GM21825 (cell line): Measurements from ENCODE around the gene PSMD14.

Experiments used
- ATAC-seq: cut with Tn5 transposase; IDR thresholded peaks from one replicate; pipeline ENCODE4 v1.9.1; 2021; ENCODE audit warnings: mild to moderate bottlenecking, moderate library complexity; ENCODE audit not compliant: unreplicated experiment

PSMD14 gene

DNA sequence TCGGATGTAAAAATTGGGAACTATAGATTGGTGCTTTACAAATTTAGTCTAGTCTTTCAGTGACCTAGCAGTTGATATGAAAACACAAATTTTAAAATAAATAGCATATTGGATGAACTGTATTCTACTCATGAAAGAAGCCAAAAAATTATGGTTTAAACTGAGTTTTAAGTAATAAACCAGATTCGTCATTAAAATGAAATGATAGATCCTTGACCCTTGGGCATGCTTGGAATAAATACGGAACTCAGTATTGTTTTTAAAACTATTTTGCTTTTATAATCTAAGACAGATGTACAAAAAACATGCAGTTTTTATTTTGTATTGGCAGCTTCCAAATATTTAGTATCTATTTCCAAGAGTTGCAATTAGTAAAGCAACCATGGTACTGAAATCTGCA lies 73.3 kb downstream of the PSMD14 start:
- ATAC-seq = no peak

DNA sequence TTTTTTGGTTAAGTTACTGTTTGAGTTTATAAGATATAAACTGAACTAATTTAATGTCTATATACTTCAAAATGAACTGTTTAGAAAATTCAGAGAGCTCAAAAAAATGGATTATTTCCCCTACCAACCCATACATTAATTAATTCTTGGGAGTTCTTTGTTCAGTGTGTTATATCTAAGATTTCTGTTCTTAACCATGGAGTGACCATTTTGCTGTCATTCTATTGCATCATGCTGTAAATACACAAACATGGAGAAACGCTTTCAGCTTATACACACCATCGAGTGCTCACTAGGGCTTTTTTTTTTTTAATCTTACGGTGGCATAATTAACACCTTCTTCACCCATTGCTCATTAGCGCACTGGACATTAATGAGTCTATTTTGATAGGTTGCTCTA lies 74.5 kb downstream of the PSMD14 start:
- no peak for ATAC-seq

DNA sequence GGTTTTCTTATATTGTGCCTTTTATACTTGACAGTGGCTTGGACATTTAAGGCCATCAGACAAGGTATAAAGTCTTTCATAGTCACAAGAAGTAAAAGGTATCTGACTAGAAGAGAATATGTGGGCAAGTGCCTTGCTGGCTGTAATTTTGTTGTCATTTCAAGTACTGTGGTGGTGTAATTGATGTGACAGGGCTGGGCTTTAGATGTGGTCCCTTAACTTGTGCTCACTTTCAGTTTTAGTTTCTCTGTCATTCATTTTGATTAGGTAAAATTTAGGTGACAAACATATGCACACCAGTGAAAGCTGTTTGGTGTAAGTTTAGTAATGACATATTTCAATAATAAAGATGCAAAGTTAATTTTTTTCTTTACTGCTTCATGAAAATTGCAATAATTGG lies 76.6 kb downstream of the PSMD14 start:
- peak; percentile 76 for ATAC-seq

DNA sequence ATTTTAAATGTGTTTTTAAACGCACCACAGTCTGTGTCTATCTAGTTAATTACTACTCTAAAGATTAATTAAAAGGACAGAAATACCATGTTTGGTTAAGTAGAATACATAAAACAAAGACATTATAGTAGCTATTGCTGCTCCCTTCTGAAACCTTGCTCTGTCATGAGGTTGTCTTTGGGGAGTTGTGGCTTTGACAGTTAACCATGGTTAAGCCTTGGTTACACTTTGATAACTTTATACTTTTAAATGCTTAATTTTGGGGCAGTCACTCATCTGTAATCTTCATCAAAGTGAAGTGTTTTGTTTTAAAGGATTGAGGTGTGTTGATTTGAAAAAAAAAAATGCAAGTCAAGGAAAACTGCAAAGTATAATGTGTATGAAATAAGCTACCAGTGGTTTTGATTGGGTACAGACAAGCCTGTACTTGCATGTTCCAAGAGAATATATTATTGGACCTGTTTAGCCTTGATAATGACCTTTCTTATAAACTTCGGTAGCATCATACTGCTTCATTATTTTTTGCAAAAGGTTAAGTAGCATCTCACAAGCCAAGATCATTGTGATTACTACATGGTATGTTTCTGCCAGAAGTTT lies 78.1 kb downstream of the PSMD14 start:
- ATAC-seq = peak; percentile 65

GRCh38 chr2:161388146-161388779 lies 80.0 kb downstream of the PSMD14 start:
- no peak for ATAC-seq

- no peak for ATAC-seq
These were observed 83.7 kb downstream of the PSMD14 start for GRCh38 chr2:161391737-161392506.

- no peak for ATAC-seq
These were observed 91.9 kb downstream of the PSMD14 start for GRCh38 chr2:161400076-161400475.

DNA sequence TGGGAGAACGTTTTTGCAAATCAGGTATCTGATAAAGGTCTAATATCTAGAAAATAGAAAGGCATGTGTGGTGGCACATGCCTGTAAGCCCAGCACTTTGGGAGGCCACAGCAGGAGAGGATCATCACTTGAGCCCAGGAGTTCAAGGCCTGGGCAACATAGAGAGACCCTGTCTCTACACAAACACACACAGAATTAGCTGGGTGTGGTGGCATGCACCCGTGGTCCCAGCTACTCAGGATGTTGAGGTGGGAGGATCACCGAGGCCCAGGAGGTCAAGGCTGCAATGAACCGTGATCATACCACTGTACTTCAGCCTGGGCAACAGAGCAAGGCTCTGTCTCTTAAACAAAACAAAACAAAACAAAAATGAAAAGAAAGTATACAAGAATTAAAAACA lies 94.1 kb downstream of the PSMD14 start:
- ATAC-seq = no peak

- ATAC-seq = no peak
These were observed 98.1 kb downstream of the PSMD14 start for GRCh38 chr2:161406316-161406715.

DNA sequence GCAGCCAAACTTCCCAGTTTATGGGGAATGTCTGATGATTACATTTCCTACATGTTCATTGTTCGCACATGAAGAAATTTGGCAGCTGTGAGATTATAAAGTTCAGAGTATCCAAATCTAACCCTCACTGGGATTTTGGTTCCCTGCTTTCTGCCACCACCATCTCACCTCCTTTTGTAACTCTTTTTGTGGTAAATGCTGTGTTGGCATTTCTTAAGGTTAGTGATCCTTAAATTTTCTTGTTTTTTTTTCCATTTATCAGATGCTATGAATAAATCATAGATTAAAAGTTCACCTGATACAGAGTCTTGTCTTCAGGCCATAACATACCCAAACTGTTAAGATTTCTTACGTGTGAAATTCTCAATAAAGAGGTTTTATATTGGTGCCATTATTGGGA lies 99.4 kb downstream of the PSMD14 start:
- no peak for ATAC-seq

DNA sequence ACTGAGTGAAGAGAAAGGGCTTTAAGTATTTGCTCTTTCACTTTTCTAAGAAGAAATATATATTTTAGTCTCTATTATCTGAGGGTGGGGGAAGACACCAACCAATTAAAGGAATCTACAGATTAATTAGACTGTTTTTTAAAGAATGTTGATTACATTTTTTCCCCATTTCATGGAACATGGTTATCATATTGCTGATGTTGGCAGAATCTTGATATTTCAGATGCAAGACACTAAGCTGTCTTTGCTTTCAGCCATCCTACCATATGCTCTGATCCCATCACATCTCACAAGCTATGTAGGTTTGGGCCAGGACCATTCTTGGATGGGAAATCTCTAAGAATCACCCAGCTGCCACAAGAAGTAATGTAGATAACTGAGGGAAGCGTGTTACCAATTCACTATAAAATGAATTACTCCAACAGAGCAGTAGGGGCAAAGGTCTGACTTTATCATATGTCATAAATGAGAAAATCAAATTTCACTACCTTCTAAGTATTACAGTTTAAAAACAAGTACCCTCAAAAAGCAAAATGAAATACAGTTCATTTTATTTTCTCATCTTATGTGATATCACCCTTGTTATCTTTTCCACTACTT lies 101.2 kb downstream of the PSMD14 start:
- ATAC-seq = no peak

DNA sequence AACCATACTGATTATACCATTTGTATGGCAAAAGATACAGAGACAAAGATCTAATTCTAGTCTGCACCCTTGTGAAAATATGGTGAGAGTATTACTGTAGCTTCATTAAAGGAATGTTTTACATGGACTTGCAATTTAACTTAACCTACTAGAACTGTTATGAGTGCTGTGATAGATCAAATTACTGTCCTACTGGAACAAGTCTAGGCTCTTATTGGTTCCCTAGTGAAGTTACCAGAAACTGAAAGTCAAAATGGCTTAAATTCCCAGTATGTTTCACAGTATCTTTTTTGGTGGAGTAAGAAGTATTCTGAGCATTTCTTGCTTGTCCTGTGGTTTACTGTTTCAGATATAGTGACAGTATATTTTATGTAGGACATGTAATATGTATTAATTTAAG lies 104.1 kb downstream of the PSMD14 start:
- no peak for ATAC-seq

- ATAC-seq = no peak
These were observed 106.1 kb downstream of the PSMD14 start for GRCh38 chr2:161414042-161415033.

- no peak for ATAC-seq
These were observed 107.1 kb downstream of the PSMD14 start for GRCh38 chr2:161415034-161415986.

DNA sequence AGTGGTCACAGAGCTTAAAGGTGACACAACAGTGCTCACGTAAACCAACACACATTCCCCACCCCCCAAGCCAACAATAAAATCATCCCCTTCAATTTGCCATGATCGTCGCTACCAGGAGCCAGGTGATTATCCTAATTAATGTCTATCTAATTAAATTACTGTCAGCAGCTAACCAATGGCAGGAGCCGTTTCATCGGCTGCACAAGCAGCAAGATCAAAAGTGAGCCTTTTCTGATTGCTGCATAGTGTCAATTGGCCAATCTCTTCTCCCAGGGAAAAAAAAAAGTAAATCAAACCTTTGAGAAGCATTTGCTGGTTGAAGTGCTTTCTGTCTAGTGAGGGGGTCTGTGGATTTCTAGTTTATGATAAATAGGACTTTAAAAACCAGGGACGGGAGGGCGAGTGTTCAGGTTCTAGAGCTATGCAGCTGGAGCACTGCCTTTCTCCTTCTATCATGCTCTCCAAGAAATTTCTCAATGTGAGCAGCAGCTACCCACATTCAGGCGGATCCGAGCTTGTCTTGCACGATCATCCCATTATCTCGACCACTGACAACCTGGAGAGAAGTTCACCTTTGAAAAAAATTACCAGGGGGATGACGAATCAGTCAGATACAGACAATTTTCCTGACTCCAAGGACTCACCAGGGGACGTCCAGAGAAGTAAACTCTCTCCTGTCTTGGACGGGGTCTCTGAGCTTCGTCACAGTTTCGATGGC lies 107.9 kb downstream of the PSMD14 start, which contains the start of gene TBR1:
TSS of gene TBR1 (plus strand) at position 311 of the 721 bp plus-strand sequence. CDS start at position 425, 114 bp downstream.
- ATAC-seq = no peak

DNA sequence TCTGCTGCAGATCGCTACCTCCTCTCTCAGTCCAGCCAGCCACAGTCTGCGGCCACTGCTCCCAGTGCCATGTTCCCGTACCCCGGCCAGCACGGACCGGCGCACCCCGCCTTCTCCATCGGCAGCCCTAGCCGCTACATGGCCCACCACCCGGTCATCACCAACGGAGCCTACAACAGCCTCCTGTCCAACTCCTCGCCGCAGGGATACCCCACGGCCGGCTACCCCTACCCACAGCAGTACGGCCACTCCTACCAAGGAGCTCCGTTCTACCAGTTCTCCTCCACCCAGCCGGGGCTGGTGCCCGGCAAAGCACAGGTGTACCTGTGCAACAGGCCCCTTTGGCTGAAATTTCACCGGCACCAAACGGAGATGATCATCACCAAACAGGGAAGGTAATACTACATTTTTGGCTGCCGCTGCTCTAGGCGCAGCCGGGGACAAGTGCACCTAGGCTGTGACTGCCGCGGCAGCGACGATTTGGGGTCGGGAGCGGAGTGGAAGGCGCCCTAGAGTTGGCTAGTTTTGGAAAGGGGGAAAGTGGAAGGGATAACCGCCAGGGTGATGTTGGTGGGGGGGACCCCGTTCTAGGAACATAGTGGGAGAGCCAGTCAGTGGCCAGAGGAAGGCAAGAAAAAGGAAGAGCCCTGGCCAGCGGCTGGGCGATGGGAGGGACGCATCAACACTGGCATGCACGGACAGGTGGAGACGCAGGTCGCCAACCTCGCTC lies 108.6 kb downstream of the PSMD14 start:
- no peak for ATAC-seq

- no peak for ATAC-seq
These were observed 109.4 kb downstream of the PSMD14 start for GRCh38 chr2:161417438-161418274.
